Type B pancreatic cell (in vitro differentiated cells): Measurements from ENCODE around the gene TKT. TPM values are rescaled to one million over a fixed set of nuclear protein-coding genes. Genes with fewer than 3 reads are reported as not detected.
A peak's percentile ranks its signal among the peaks of the same experiment; 100 is the strongest.
"Not testable (repeated sequence)": the region's sequence is repeated elsewhere in the genome, so short reads cannot be mapped to it uniquely, and the experiment has no call there.

Experiments
- DNase-seq: peaks from one replicate; pipeline ENCODE4 v3.0.0; 2021; ENCODE audit warnings: mixed read lengths; ENCODE audit not compliant: unreplicated experiment; ENCODE audit errors: extremely low spot score
- H3K27ac Mint-ChIP-seq: 2 replicates; pipeline ENCODE4 v1.8.0; 2021; ENCODE audit warnings: mild to moderate bottlenecking, mixed read lengths
- H3K27me3 Mint-ChIP-seq: 2 replicates; pipeline ENCODE4 v1.8.0; 2021; ENCODE audit warnings: mixed read lengths
- H3K36me3 Mint-ChIP-seq: 2 replicates; pipeline ENCODE4 v1.8.0; 2021; ENCODE audit warnings: mixed read lengths
- H3K4me1 Mint-ChIP-seq: one replicate; pipeline ENCODE4 v1.8.0; 2021; ENCODE audit warnings: mixed read lengths; ENCODE audit not compliant: unreplicated experiment
- H3K4me3 Mint-ChIP-seq: 2 replicates; pipeline ENCODE4 v1.8.0; 2021; ENCODE audit warnings: mild to moderate bottlenecking, mixed read lengths
- H3K9me3 Mint-ChIP-seq: 2 replicates; pipeline ENCODE4 v1.8.0; 2021; ENCODE audit warnings: mixed read lengths
- long read RNA-seq: library from polyadenylated mRNA; unstranded; transcript quantifications from one replicate; pipeline ENCODE4 v2.0.0, GENCODE V29; 2020
- total RNA-seq: library from RNA; stranded (reverse); gene quantifications from 2 replicates; pipeline ENCODE4 v1.2.1, GENCODE V29; 2021; ENCODE audit warnings: low replicate concordance
- TF ChIP-seq, protein P1 (sequence below): fragments of 200-600 bp; sonication (generic); conservative IDR thresholded peaks from 2 replicates; pipeline ENCODE4 v1.5.0; 2021; ENCODE audit warnings: antibody characterized with exemption, mild to moderate bottlenecking

Gene TKT, protein sequence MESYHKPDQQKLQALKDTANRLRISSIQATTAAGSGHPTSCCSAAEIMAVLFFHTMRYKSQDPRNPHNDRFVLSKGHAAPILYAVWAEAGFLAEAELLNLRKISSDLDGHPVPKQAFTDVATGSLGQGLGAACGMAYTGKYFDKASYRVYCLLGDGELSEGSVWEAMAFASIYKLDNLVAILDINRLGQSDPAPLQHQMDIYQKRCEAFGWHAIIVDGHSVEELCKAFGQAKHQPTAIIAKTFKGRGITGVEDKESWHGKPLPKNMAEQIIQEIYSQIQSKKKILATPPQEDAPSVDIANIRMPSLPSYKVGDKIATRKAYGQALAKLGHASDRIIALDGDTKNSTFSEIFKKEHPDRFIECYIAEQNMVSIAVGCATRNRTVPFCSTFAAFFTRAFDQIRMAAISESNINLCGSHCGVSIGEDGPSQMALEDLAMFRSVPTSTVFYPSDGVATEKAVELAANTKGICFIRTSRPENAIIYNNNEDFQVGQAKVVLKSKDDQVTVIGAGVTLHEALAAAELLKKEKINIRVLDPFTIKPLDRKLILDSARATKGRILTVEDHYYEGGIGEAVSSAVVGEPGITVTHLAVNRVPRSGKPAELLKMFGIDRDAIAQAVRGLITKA
- total RNA-seq, result 318 and 518 TPM in 2 replicates
- long read RNA-seq, transcript TKT-203 (15 exons, 2,831 nt), result minor isoform, 21 of 1,866 reads
- long read RNA-seq, transcript TKT-207 (8 exons, 1,972 nt), result minor isoform, 18 of 1,866 reads
- long read RNA-seq, transcript TKT-208 (14 exons, 3,010 nt), result major isoform, 1,621 of 1,866 reads
- long read RNA-seq, partial matches to known transcripts, result 146 of 1,866 reads
- long read RNA-seq, other reads (novel, unspliced or antisense), result 56 of 1,866 reads

DNA sequence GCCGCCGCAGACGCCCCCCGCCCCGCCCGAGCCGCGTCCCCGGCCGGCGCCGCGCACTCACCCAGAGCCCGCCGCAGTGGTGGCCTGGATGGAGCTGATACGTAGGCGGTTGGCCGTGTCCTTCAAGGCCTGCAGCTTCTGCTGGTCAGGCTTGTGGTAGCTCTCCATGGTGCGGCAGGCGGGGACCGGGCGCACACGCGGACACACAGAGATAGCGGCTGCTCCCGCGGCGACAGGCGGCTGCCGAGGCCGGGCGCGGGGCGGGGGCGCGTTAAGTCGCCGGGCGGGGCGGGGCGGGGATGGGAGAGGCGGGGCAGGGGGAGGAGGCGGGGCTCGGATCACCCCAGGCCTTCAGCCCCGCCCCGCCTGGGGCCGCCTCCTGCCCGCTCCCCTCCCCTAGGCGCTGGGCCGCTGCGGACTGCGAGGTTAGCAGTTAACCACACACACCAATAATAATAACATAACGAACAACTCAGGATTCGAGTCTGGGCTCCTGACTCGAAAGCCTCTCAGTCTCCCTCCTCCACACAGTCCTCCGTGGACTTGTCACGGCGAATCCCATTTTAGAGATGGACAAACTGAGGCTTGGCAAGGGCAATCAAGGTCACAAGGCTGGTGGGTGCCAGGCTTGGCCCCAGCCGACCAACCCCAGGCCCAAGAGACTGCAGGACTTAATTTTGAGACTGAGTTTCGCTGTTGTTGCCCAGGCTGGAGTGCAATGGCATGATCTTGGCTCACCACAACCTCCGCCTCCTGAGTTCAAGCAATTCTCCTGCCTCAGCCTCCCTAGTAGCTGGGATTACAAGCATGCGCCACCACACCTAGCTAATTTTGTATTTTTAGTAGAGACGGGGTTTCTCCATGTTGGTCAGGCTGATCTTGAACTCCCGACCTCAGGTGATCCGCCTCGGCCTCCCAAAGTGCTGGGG, at the start of gene TKT:
TSS of gene TKT (minus strand) at position 248 of the 929 bp plus-strand sequence. CDS start at position 168, 80 bp downstream.
- Mint-ChIP-seq H3K27ac (peak within 1 kb of the TSS; percentile 92), H3K27me3 (no peaks in the 10 kb centered on the region), H3K9me3 (no peaks in the 10 kb centered on the region), H3K4me3 (peak within 1 kb of the TSS; percentile 95), H3K36me3 (peaks cover 8% of the 10 kb centered on the region), H3K4me1 (peaks cover 36% of the 10 kb centered on the region)
- peak; percentile 85 for DNase-seq
- TF ChIP-seq, protein P1, sequence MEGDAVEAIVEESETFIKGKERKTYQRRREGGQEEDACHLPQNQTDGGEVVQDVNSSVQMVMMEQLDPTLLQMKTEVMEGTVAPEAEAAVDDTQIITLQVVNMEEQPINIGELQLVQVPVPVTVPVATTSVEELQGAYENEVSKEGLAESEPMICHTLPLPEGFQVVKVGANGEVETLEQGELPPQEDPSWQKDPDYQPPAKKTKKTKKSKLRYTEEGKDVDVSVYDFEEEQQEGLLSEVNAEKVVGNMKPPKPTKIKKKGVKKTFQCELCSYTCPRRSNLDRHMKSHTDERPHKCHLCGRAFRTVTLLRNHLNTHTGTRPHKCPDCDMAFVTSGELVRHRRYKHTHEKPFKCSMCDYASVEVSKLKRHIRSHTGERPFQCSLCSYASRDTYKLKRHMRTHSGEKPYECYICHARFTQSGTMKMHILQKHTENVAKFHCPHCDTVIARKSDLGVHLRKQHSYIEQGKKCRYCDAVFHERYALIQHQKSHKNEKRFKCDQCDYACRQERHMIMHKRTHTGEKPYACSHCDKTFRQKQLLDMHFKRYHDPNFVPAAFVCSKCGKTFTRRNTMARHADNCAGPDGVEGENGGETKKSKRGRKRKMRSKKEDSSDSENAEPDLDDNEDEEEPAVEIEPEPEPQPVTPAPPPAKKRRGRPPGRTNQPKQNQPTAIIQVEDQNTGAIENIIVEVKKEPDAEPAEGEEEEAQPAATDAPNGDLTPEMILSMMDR, result no peak

DNA sequence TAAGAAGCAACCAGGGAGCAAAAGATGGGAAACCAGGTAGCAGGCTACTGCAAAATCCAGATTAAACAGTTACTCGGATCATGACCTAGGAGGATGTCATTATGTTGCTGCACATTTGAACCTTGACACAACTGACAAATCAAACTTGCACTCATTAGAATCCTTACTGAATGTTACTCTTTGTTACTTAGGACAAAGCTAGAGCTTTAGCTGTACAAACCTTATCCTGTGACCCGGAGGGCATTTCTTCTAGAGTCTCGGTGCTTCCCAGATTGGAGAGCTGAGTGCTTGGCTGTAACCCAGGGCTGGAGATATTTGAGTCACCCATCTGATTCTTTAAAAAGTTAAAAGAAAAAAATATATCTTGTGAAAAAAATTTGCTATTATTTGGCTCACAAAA, 48.1 kb upstream of the TKT start:
- TF ChIP-seq, protein P1, result no peak
- H3K36me3 Mint-ChIP-seq, result peaks cover 30% of the 10 kb centered on the region
- H3K27ac Mint-ChIP-seq, result no peak overlapping the region
- H3K4me1 Mint-ChIP-seq, result peaks cover 5% of the 10 kb centered on the region
- no peaks in the 10 kb centered on the region for H3K9me3 Mint-ChIP-seq
- DNase-seq, result no peak
- no peaks in the 10 kb centered on the region for H3K27me3 Mint-ChIP-seq
- no peak overlapping the region for H3K4me3 Mint-ChIP-seq

DNA sequence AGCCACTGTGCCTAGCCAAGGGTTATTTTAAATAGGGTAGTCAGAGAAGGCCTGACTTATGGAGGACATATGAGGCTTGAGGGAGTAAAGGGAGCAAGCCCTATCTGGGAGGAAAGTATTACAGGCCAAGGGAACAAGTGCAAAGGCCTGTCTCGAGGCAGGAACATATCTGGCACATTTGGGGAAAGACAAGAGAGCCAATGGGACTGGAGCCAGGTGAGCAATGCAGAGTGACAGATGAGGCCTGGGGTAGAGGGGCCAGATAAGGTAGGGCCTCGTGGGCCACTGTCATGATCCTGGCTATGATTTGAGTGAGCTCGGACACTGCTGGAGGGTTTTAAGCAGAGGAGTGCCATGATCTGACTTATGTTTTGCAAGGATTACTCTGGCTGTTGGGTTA, 47.7 kb upstream of the TKT start:
- peaks cover 5% of the 10 kb centered on the region for H3K4me1 Mint-ChIP-seq
- no peaks in the 10 kb centered on the region for H3K9me3 Mint-ChIP-seq
- peaks cover 30% of the 10 kb centered on the region for H3K36me3 Mint-ChIP-seq
- no peaks in the 10 kb centered on the region for H3K27me3 Mint-ChIP-seq
- no peak for DNase-seq
- no peak overlapping the region for H3K27ac Mint-ChIP-seq
- no peak overlapping the region for H3K4me3 Mint-ChIP-seq
- TF ChIP-seq, protein P1, result no peak

DNA sequence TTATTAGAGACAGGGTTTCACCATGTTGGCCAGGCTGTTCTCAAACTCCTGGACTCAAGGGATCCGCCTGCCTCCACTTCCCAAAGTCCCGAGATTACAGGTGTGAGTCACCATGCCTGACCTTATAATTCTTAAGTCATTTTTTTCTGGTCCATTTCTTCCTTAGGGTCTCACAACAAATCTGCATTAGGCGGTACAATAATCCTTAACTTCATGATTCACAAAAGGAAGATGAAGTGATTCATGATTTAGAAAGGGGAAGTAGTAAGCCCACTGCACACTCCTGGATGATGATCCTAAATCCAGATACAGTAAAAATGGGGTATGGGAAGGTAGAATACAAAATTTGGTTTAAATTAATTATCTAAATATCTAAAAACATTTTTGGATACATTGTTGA, 45.0 kb upstream of the TKT start:
- TF ChIP-seq, protein P1, result no peak
- H3K4me3 Mint-ChIP-seq, result no peak overlapping the region
- no peaks in the 10 kb centered on the region for H3K27me3 Mint-ChIP-seq
- peaks cover 5% of the 10 kb centered on the region for H3K4me1 Mint-ChIP-seq
- DNase-seq, result no peak
- peaks cover 27% of the 10 kb centered on the region for H3K36me3 Mint-ChIP-seq
- H3K27ac Mint-ChIP-seq, result no peak overlapping the region
- no peaks in the 10 kb centered on the region for H3K9me3 Mint-ChIP-seq

DNA sequence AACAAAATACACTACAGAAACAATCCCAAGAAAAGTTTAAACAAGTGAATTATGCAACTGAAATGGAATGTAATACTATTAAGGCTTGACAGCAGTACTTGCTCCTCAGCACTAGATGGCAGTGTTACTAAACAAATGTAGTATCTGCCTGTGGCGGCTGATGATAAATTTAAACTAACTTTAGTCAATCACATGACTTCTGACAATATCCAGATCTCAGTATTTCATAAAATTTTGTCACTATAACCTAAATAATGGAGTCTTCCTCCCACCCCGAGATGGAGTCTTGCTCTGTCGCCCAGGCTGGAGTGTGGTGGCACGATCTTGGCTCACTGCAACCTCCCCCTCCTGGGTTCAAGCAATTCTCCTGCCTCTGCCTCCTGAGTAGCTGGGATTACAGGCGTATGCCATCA, 43.8 kb upstream of the TKT start:
- not testable (repeated sequence) for DNase-seq, H3K4me1 Mint-ChIP-seq, H3K27me3 Mint-ChIP-seq, H3K9me3 Mint-ChIP-seq, H3K4me3 Mint-ChIP-seq
- TF ChIP-seq, protein P1, result peak; percentile 97
- Mint-ChIP-seq H3K36me3 (peaks cover 26% of the 10 kb centered on the region), H3K27ac (peak overlapping the region; percentile 65)
